ENCODE data around the gene BAG3. TPM values are rescaled to one million over a fixed set of nuclear protein-coding genes. Genes with fewer than 3 reads are reported as not detected.
A peak's percentile ranks its signal among the peaks of the same experiment; 100 is the strongest.
"Not testable (repeated sequence)": the region's sequence is repeated elsewhere in the genome, so short reads cannot be mapped to it uniquely, and the experiment has no call there.

BAG3 gene
- total RNA-seq, 2 experiments from 2014 or later: 20.9 to 24.3 TPM

DNA sequence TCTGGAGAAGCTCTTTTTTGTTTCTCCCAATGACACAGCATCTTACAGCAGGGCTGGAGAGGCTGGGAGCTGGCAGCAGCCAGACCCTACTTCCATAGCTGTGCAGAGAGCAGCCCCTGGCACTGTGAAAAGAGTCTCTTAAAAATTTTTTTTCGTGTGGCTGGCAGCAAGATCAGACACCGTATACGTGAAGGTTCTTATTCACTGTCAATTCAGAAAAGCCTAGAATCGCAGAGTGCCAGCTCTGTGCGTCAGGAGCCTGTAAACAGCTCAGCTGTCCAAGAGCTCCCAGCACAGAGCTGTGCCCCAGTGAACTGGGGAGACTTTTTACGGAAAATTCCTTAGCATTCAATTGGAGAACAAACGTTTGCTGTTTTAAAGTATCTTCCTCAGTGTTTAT, 6.5 kb downstream of the BAG3 start:
- intact Hi-C loops (cut with micrococcal nuclease): loop anchor here (10.0 kb wide), 1 partner anchor 903 kb away; the partner anchor contains the start of gene CACUL1
- no peaks in the 10 kb centered on the region for H3K9me3 Mint-ChIP-seq
- DNase-seq: no peak
- H3K4me1 Mint-ChIP-seq (ENCODE audit: low read depth): peaks cover 76% of the 10 kb centered on the region
- peaks cover 7% of the 10 kb centered on the region for H3K36me3 Mint-ChIP-seq (ENCODE audit: low read depth)
- H3K4me3 Mint-ChIP-seq: no peak overlapping the region
- H3K27ac Mint-ChIP-seq: peak overlapping the region; percentile 91
- CTCF ChIA-PET: no interaction called here
- H3K27me3 Mint-ChIP-seq (ENCODE audit: low read depth): no peaks in the 10 kb centered on the region

DNA sequence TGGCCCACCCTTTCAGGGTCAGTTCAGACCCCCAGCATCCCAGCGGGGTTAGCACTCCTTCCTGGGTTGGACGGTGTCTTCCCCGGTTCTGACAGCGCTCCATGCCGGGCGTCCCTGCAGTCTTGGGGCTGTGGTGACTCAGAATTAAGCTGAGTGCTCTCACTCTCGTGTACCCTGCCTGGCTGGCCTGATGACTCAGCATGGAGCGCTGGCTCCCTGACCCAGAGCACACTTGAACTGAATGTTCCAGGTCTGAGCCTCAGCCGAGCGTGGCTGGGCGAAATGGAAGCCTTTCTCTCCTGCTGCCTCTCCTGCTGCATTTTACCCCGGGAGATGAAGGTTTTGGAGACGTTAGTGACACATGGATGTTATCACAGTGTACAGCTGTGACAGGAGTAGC, 7.1 kb downstream of the BAG3 start:
- CTCF ChIA-PET: interaction anchor here (1.2 kb wide), 1 partner anchor 15 kb away, joined by 3 read pairs; no protein-coding TSS in a partner anchor
- H3K36me3 Mint-ChIP-seq (ENCODE audit: low read depth): peaks cover 7% of the 10 kb centered on the region
- H3K9me3 Mint-ChIP-seq: no peaks in the 10 kb centered on the region
- DNase-seq: no peak
- intact Hi-C loops (cut with micrococcal nuclease): loop anchor here (10.0 kb wide), 1 partner anchor 903 kb away; the partner anchor contains the start of gene CACUL1
- H3K4me3 Mint-ChIP-seq: no peak overlapping the region
- peaks cover 77% of the 10 kb centered on the region for H3K4me1 Mint-ChIP-seq (ENCODE audit: low read depth)
- H3K27ac Mint-ChIP-seq: peak overlapping the region; percentile 65
- no peaks in the 10 kb centered on the region for H3K27me3 Mint-ChIP-seq (ENCODE audit: low read depth)

DNA sequence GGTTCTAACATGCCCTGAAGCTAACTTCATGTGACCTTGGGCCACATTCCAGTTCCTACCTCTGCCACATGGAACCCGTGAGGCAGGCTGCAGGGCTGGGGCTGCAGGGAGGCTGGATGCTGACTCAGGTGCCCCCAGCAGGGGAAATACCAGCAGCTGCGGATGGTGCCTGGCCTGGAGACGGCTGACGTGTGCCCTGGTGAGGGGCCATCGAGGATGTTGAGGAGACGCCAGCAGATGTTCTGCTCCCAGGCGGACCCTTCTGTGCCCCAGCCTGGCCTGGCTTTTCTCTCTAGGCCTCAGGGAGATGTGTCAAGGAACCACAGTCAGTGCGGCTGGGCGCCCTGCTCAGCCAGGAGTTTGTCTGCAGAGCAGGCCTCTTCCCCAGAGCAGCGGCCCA, 8.8 kb downstream of the BAG3 start:
- no peaks in the 10 kb centered on the region for H3K27me3 Mint-ChIP-seq (ENCODE audit: low read depth)
- peaks cover 7% of the 10 kb centered on the region for H3K36me3 Mint-ChIP-seq (ENCODE audit: low read depth)
- intact Hi-C loops (cut with micrococcal nuclease): loop anchor here (10.0 kb wide), 1 partner anchor 905 kb away; the partner anchor contains the start of gene CACUL1
- H3K9me3 Mint-ChIP-seq: no peaks in the 10 kb centered on the region
- peak overlapping the region; percentile 39 for H3K27ac Mint-ChIP-seq
- no peak for DNase-seq
- H3K4me1 Mint-ChIP-seq (ENCODE audit: low read depth): peaks cover 76% of the 10 kb centered on the region
- H3K4me3 Mint-ChIP-seq: no peak overlapping the region
- CTCF ChIA-PET: no interaction called here

DNA sequence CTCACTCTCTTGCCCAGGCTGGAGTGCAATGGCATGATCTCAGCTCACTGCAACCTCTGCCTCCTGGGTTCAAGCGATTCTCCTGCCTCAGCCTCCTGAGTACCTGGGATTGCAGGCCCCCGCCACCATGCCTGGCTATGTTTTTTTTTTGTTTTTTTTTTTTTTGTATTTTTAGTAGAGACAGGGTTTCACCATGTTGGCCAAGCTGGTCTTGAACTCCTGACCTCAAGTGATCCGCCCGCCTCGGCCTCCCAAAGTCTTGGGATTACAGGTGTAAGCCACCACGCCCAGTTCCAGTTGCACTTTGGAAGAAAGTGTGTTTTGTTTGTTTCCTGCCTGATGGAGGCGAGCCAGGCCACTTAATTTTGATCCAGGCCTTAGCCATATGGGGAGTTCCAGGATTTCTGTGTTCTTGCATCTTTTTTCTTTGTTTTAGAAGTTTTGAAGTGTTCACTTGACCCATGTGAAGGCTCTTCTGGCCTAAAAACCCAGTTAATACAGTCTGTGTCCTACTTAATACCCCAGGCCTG, 11.0 kb downstream of the BAG3 start:
- H3K27me3 Mint-ChIP-seq (ENCODE audit: low read depth); intact Hi-C loops (cut with micrococcal nuclease); H3K9me3 Mint-ChIP-seq; H3K36me3 Mint-ChIP-seq (ENCODE audit: low read depth); DNase-seq; H3K4me3 Mint-ChIP-seq; CTCF ChIA-PET: not testable (repeated sequence)
- H3K27ac Mint-ChIP-seq: peak overlapping the region; percentile 63
- H3K4me1 Mint-ChIP-seq (ENCODE audit: low read depth): peaks cover 63% of the 10 kb centered on the region

DNA sequence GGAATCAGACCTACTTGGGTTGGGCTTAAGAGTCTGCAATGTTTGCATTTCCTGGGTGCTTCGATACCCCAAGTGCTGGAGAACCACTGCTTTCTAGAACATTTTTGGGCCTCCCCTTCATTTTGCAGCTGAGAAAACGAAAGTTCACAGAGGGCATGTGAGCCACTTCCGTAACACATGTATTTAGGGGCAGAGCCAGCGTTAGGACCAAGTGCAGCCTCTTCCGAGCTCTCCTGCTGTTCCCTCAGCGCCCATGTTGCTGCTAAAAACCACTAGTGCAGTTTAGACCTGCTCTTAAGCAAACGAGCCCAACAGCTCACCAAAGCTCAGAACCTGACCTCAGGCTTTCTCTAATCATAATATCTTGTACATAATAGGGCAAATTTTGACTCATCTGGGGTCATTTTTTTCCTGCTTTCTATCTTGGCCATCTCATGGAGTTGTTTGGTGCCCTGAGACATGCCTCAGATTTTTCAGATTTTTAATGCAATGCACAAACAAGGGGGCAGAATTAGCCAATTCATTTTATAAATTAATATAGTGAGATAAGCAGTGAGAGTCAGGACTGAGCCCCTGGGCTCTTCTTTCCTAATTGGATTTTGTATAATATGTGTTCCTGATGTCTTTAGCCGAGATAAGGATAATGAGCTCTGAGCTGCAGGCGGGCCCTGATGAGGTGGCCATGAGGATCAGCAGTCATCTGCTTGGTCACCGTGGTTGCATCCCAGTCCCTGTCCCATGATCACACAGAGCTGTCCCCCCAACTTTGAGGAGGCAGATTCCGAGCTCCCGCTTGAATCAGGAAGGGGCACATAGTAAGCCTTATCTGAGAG, 12.9 kb downstream of the BAG3 start:
- Mint-ChIP-seq H3K4me1 (ENCODE audit: low read depth) (peaks cover 54% of the 10 kb centered on the region), H3K27ac (peak overlapping the region; percentile 85), H3K9me3 (no peaks in the 10 kb centered on the region), H3K27me3 (ENCODE audit: low read depth) (no peaks in the 10 kb centered on the region), H3K36me3 (ENCODE audit: low read depth) (peaks cover 7% of the 10 kb centered on the region), H3K4me3 (peak overlapping the region; percentile 57)
- intact Hi-C loops (cut with micrococcal nuclease): loop anchor here (1.0 kb wide), 1 partner anchor 9 kb away; no protein-coding TSS in a partner anchor
- DNase-seq: peak; percentile 53
- CTCF ChIA-PET: interaction anchor here (0.6 to 2.5 kb wide), 7 partner anchors 8 to 203 kb away, joined by 3 to 11 read pairs (median 3); no protein-coding TSS in a partner anchor

DNA sequence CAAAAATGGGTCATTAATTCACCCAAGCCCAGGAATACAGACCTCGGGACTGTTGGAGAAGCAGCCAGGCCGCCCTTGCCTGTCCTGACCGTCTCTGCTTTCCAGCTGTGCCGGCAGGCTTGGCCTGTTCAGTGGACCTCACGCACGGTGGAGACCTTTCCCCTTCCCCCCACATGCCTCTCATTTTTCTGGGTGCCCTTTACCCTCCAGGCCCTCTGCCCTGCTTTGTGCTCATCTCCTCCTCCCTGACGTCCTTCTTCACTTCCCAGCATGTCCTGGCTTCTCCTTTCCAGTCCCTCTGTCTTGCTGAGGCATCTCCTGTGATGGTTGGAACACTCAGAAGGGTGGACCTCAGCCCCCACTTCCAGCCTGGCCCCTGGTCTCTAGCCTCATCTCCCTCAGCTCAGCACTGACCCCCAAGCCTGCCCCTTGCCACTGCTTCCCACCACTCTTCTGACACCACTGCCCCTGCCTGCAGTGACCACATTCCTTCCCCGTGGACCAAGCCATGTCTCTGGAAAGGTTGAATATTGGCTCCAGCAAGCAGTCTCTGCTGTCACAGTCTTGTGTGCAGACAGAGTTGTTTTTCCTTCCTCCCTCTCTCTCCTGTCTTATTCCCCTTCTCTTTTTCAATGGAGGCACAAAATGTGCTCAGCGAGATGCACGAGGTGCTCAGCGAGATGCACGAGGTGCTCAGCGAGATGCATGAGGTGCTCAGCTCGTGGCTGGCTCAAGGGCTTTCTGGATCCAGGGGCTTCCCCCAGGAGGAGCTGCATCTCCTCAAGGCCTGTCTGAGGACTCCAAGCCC, 14.9 kb downstream of the BAG3 start:
- Mint-ChIP-seq H3K36me3 (ENCODE audit: low read depth) (peaks cover 6% of the 10 kb centered on the region), H3K27me3 (ENCODE audit: low read depth) (no peaks in the 10 kb centered on the region), H3K4me3 (no peak overlapping the region), H3K27ac (peak overlapping the region; percentile 67), H3K9me3 (no peaks in the 10 kb centered on the region), H3K4me1 (ENCODE audit: low read depth) (peaks cover 45% of the 10 kb centered on the region)
- CTCF ChIA-PET: interaction anchor here (0.6 to 0.7 kb wide), 2 partner anchors 46 to 64 kb away, joined by 3 to 4 read pairs; no protein-coding TSS in a partner anchor
- intact Hi-C loops (cut with micrococcal nuclease): no loop called here
- DNase-seq: no peak

DNA sequence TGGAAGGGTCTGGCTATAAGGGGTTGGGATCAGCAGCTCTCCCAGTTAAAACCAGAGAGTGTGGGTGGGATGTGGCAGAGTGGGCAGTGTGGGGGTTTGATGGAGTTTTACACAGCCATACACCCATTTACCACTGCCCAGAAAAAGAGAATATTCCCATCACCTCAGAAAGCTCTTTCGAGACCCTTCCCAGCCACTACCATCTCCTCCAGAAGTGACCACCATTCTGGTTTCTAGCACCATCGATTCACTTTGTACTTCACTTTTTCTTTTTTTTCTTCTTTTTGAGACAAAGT, 15.5 kb downstream of the BAG3 start:
- Mint-ChIP-seq H3K4me1 (ENCODE audit: low read depth) (peaks cover 44% of the 10 kb centered on the region), H3K9me3 (no peaks in the 10 kb centered on the region), H3K27ac (no peak overlapping the region), H3K4me3 (no peak overlapping the region), H3K27me3 (ENCODE audit: low read depth) (no peaks in the 10 kb centered on the region), H3K36me3 (ENCODE audit: low read depth) (peaks cover 6% of the 10 kb centered on the region)
- intact Hi-C loops (cut with micrococcal nuclease): no loop called here
- DNase-seq: no peak
- CTCF ChIA-PET: interaction anchor here (0.6 to 0.7 kb wide), 2 partner anchors 47 to 65 kb away, joined by 3 to 4 read pairs; no protein-coding TSS in a partner anchor

DNA sequence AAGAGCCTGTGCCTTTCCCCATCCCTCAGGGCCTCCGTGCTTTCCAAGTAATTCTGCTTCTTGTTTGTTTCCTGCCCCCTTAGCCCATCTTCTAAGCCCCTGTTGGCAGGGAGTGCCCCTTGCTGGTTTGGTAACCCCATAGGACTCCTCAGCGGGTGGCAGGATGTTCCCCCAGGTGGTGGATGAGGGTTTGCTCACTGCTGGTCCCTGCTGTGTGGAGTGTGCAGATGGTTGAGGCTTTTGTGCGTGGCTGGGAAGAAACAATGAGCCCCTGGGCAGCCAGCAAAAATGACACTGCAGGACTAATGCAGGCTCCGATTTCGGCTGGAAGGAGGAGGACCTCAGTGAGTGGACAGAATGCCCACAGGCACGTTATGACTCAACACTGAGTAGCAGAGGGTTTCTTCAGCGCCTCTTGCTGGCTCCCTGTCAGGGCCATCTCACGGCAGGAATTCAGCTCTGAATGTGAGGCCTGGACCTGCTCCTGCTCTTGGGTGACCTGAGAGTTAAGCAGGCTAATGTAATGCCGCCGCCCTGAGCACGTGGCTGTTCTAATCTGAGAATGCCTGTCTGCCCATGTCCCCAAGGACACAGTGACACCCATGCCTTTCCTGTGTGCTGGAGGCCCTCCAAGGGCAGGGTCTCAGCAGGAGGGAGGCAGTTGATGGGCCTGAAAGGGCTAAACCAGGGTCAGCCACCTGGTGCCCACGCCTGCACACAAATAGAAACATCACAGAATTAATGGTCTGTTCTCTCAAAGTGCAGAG, 16.6 kb downstream of the BAG3 start:
- Mint-ChIP-seq H3K36me3 (ENCODE audit: low read depth) (peaks cover 8% of the 10 kb centered on the region), H3K4me1 (ENCODE audit: low read depth) (peaks cover 35% of the 10 kb centered on the region), H3K27me3 (ENCODE audit: low read depth) (no peaks in the 10 kb centered on the region), H3K9me3 (no peaks in the 10 kb centered on the region), H3K27ac (no peak overlapping the region), H3K4me3 (no peak overlapping the region)
- intact Hi-C loops (cut with micrococcal nuclease): no loop called here
- no peak for DNase-seq
- CTCF ChIA-PET: interaction anchor here (1.4 kb wide), 1 partner anchor 9 kb away, joined by 4 read pairs; no protein-coding TSS in a partner anchor

DNA sequence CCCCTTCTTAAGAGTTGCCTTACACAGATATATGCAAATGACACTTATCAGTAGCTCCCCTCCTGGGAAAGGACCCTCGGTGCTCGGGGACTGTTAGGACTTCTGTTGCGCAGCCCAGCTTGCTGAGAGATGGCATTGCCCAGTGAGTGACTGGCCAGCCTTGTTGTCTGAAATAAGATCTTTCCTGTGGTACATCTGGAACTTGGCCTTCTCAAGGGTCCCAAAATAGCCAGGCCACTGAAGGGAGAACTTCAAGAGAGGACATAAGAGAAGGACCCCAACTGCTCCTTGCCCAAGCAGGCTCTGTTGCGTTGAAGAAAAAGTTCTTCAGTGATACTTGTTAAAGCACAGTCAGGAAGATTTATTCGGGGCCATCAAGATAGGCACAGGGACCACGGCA, 17.3 kb downstream of the BAG3 start:
- intact Hi-C loops (cut with micrococcal nuclease): no loop called here
- Mint-ChIP-seq H3K36me3 (ENCODE audit: low read depth) (peaks cover 11% of the 10 kb centered on the region), H3K4me3 (no peak overlapping the region), H3K9me3 (no peaks in the 10 kb centered on the region), H3K27me3 (ENCODE audit: low read depth) (no peaks in the 10 kb centered on the region), H3K27ac (no peak overlapping the region), H3K4me1 (ENCODE audit: low read depth) (peaks cover 28% of the 10 kb centered on the region)
- CTCF ChIA-PET: interaction anchor here (1.4 kb wide), 1 partner anchor 9 kb away, joined by 4 read pairs; no protein-coding TSS in a partner anchor
- no peak for DNase-seq

DNA sequence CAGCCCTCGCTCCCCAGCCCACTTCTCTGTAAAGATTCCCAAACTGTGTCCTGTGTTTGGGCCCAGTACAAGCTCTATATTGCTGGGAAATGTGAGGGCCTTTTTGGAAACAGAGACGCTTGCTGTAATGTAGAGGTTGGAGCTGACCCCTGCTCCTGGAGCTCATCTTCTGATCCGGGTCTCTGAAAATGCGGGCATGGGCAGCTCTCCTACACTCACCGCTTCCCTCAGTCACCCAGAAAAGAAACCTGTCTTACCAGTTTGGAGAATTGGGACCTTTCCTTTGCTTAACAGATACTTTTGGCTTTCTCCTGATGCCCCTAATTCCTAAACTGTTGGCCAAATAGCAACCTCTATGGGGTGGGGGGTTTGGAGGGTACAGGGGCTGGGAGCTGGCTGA, 18.2 kb downstream of the BAG3 start:
- Mint-ChIP-seq H3K36me3 (ENCODE audit: low read depth) (peaks cover 12% of the 10 kb centered on the region), H3K27ac (no peak overlapping the region), H3K4me3 (no peak overlapping the region), H3K9me3 (no peaks in the 10 kb centered on the region), H3K4me1 (ENCODE audit: low read depth) (peaks cover 19% of the 10 kb centered on the region), H3K27me3 (ENCODE audit: low read depth) (no peaks in the 10 kb centered on the region)
- CTCF ChIA-PET: no interaction called here
- no peak for DNase-seq
- intact Hi-C loops (cut with micrococcal nuclease): no loop called here

DNA sequence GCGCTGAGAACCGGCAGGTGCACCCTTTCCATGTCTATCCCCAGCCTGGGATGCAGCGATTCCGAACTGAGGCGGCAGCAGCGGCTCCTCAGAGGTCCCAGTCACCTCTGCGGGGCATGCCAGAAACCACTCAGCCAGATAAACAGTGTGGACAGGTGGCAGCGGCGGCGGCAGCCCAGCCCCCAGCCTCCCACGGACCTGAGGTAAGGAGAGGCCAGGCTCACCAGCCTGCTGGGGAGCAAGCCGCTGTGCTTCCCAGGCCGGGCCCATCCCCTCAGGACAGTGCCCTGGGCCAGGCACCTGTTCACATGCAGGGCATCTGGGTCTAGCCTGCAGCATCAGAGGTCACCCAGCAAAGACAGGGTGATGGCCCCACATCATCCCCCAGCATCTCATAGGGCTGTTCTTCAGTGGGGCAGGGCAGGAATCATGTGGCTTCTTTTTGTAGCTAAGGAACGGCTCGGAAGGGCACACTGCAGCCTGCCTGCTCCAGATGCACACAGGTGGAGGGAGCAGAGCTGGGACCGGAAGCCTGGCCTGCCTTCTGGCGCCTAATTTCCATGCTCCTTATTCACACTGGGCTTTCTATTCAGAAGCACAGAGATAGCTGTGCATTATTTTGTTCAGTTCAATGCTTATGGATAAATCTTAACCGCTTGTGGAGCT, 18.9 kb downstream of the BAG3 start:
- DNase-seq: no peak
- no peaks in the 10 kb centered on the region for H3K9me3 Mint-ChIP-seq
- H3K27ac Mint-ChIP-seq: no peak overlapping the region
- peaks cover 12% of the 10 kb centered on the region for H3K36me3 Mint-ChIP-seq (ENCODE audit: low read depth)
- intact Hi-C loops (cut with micrococcal nuclease): no loop called here
- CTCF ChIA-PET: interaction anchor here (0.6 to 1.0 kb wide), 3 partner anchors 14 to 301 kb away, joined by 3 to 5 read pairs (median 3); no protein-coding TSS in a partner anchor
- H3K4me1 Mint-ChIP-seq (ENCODE audit: low read depth): peaks cover 14% of the 10 kb centered on the region
- H3K27me3 Mint-ChIP-seq (ENCODE audit: low read depth): no peaks in the 10 kb centered on the region
- no peak overlapping the region for H3K4me3 Mint-ChIP-seq
